HepG2 (cell line): ENCODE results near the gene PHYHIPL. TPM values are rescaled to one million over a fixed set of nuclear protein-coding genes. Genes with fewer than 3 reads are reported as not detected.

Source experiments
- ATAC-seq: fragments of 200-7000 bp; cut with Tn5 transposase; 3 replicates; pipeline ENCODE4 v1.9.1; 2020; ENCODE audit warnings: mild to moderate bottlenecking, moderate library complexity
- BruUV-seq: library from RNA; stranded (reverse); fragments of 400-500 nt; replicated peaks from 2 replicates; lab custom pipeline; 2021; lab: Mats Ljungman, UMichigan
- CTCF ChIA-PET: fragments of 300-600 bp; formaldehyde crosslinking; extraction: SDS; loops from one replicate; lab custom pipeline; 2021; ENCODE audit warnings: low total read pairs, inconsistent platforms, low intra/inter-chr PET ratio; lab: Yijun Ruan, JAX
- POLR2A ChIA-PET: fragments of 350-600 bp; sonication (Branson Sonifier 250); formaldehyde crosslinking; loops from one replicate; lab custom pipeline; 2020; ENCODE audit warnings: antibody characterized with exemption, inconsistent platforms; lab: Yijun Ruan, JAX
- DNase-seq: peaks from one replicate; pipeline ENCODE4 v3.0.0-alpha.2; 2015; ENCODE audit warnings: low spot score
- FAIRE-seq: peaks from 3 replicates; lab custom pipeline; 2011; peaks lifted over from hg19 to GRCh38; lab: Jason Lieb, UNC
- H2AFZ ChIP-seq: one replicate; pipeline ENCODE4 v1.6.1; 2011; ENCODE audit warnings: low read length, inconsistent platforms
- H3K27ac ChIP-seq: fragments of 300-600 bp; 3 replicates; pipeline ENCODE4 v1.8.0; 2011; ENCODE audit warnings: mixed run types, mild to moderate bottlenecking, mixed read lengths, low read length, inconsistent platforms; ENCODE audit not compliant: insufficient read depth; ENCODE audit errors: extremely low read length
- H3K27me3 ChIP-seq, 2 experiments: fragments of 200-600 bp in 1 of 2; 2 replicates in 1 of 2; 3 replicates in 1 of 2; pipeline versions ENCODE4 v1.6.0 to v1.8.0; 2011; ENCODE audit warnings: low read length in 2 of 2, mild to moderate bottlenecking in 2 of 2, moderate library complexity in 2 of 2, inconsistent platforms in 1 of 2; ENCODE audit not compliant: insufficient read depth in 2 of 2, control insufficient read depth in 1 of 2
- H3K36me3 ChIP-seq, 2 experiments: fragments of 200-600 bp in 1 of 2; replicated peaks in 1 of 2; 2 replicates in 1 of 2; 3 replicates in 1 of 2; pipeline versions ENCODE4 v1.5.1 to v1.8.0; 2011; ENCODE audit warnings: low read length in 2 of 2, inconsistent platforms in 1 of 2; ENCODE audit not compliant: insufficient read depth in 2 of 2, control insufficient read depth in 1 of 2
- H3K4me1 ChIP-seq: 2 replicates; pipeline ENCODE4 v1.5.1; 2012; ENCODE audit warnings: low read length, inconsistent platforms; ENCODE audit not compliant: insufficient read depth
- H3K4me2 ChIP-seq: 2 replicates; pipeline ENCODE4 v1.6.0; 2011; ENCODE audit warnings: low read depth, low read length, inconsistent platforms
- H3K4me3 ChIP-seq, 3 experiments: fragments of 200-600 bp in 1 of 3; sonication (generic), shearing (Covaris generic) in 1 of 3; replicated peaks in 1 of 3; 2 replicates each; pipeline ENCODE4 v1.5.1; 2011 to 2016; ENCODE audit warnings: low read length in 3 of 3, inconsistent platforms in 2 of 3, low read depth in 2 of 3, mild to moderate bottlenecking in 2 of 3, control low read depth in 1 of 3, mixed read lengths in 1 of 3; ENCODE audit not compliant: insufficient read depth in 1 of 3
- H3K79me2 ChIP-seq: one replicate; pipeline ENCODE4 v1.6.1; 2011; ENCODE audit warnings: low read length, inconsistent platforms; ENCODE audit not compliant: insufficient read depth
- H3K9ac ChIP-seq: 2 replicates; pipeline ENCODE4 v1.6.0; 2011; ENCODE audit warnings: mild to moderate bottlenecking, low read depth, low read length, inconsistent platforms; ENCODE audit not compliant: insufficient read depth
- H3K9me3 ChIP-seq: 2 replicates; pipeline ENCODE4 v1.5.1; 2012; ENCODE audit warnings: mild to moderate bottlenecking, low read length
- H4K20me1 ChIP-seq: 2 replicates; pipeline ENCODE4 v1.6.0; 2011; ENCODE audit warnings: inconsistent platforms, mild to moderate bottlenecking, low read length, moderate library complexity; ENCODE audit not compliant: insufficient read depth
- AGO2 ChIP-seq: fragments of 200-400 bp; formaldehyde crosslinking; optimal IDR thresholded peaks from 2 replicates; pipeline ENCODE3; 2017; ENCODE audit warnings: mild to moderate bottlenecking, low read depth, low read length, moderate library complexity
- PCBP1 ChIP-seq: fragments of 200-400 bp; formaldehyde crosslinking; IDR thresholded peaks from 2 replicates; pipeline ENCODE4 v1.6.1; 2017; ENCODE audit warnings: mild to moderate bottlenecking, low read depth, low read length, borderline replicate concordance
- RBM22 ChIP-seq: fragments of 200-400 bp; formaldehyde crosslinking; optimal IDR thresholded peaks from 2 replicates; pipeline ENCODE3; 2017; ENCODE audit warnings: mild to moderate bottlenecking, low read length, moderate library complexity
- STAG1 ChIP-seq: sonication (generic); formaldehyde crosslinking; IDR thresholded peaks from 2 replicates; pipeline ENCODE4 v1.4.0; 2020; ENCODE audit warnings: missing genetic modification reagents
- ZMYM4 ChIP-seq: sonication (generic); formaldehyde crosslinking; IDR thresholded peaks from 2 replicates; pipeline ENCODE4 v1.8.1; 2023; ENCODE audit warnings: mild to moderate bottlenecking, missing genetic modification reagents
- ZNF292 ChIP-seq: sonication (generic); formaldehyde crosslinking; IDR thresholded peaks from 2 replicates; pipeline ENCODE4 v1.8.1; 2022; ENCODE audit warnings: mild to moderate bottlenecking, low read depth, missing genetic modification reagents, borderline replicate concordance
- WGBS: methylation state at CpG from one replicate; pipeline ENCODE4 v1.1.6; 2017; ENCODE audit warnings: low lambda C conversion rate; 5-methylcytosine and 5-hydroxymethylcytosine counted together
- in situ Hi-C: cut with HindIII; loops from 2 replicates; pipeline ENCODE4 v1.10.0; 2017; ENCODE audit warnings: low pct_unique_long_range_greater_than_20kb; ENCODE audit not compliant: extremely low pct_ligation_motif_present
- intact Hi-C: fragments of 100-400 bp; cut with micrococcal nuclease; formaldehyde crosslinking; loops from one replicate; pipeline ENCODE4 v1.10.0; 2022; ENCODE audit not compliant: unreplicated experiment
- polyA plus RNA-seq, 8 experiments: library from polyadenylated mRNA; depleted of rRNA in 3 of 8; stranded (reverse) in 7 of 8; unstranded in 1 of 8; fragments of >200 nt; fragmentation: Illumina TruSeq in 4 of 8; extraction: Trizol in 4 of 8; gene quantifications; 2 replicates each; pipeline versions ENCODE4 v1.2.1 to v1.2.3, GENCODE V29; 2011 to 2016; ENCODE audit warnings: low read depth in 4 of 8, missing spikeins in 1 of 8, mixed read lengths in 1 of 8; ENCODE audit not compliant: insufficient read depth in 1 of 8
- total RNA-seq, 5 experiments: library from RNA; depleted of rRNA; stranded (reverse); fragments of >200 nt; fragmentation: Illumina TruSeq; extraction: Trizol; gene quantifications; 2 replicates each; pipeline ENCODE4 v1.2.3, GENCODE V29; 2016; ENCODE audit warnings: low read depth in 1 of 5
- TF ChIP-seq, protein P1 (sequence below): sonication (generic); formaldehyde crosslinking; IDR thresholded peaks from 2 replicates; pipeline ENCODE4 v1.4.0; 2020; ENCODE audit warnings: missing genetic modification reagents
- TF ChIP-seq, protein P2 (sequence below): sonication (generic); formaldehyde crosslinking; IDR thresholded peaks from 2 replicates; pipeline ENCODE4 v1.5.0; 2020; ENCODE audit warnings: mild to moderate bottlenecking, missing genetic modification reagents, moderate library complexity

The PHYHIPL gene
- total and polyA plus RNA-seq, 2 of the 13 experiments (the other 11 are each of a cell fraction or from before 2014, with no cell fraction given), result 40.6 to 78.5 TPM

GRCh38 chr10:59225211-59225610, 48.8 kb downstream of the PHYHIPL start:
- Histone ChIP-seq H3K27me3 (no peaks in the 10 kb centered on the region), H3K79me2 (peaks cover 100% of the 10 kb centered on the region), H4K20me1 (peaks cover 88% of the 10 kb centered on the region), H3K4me2 (no peak overlapping the region), H3K4me3 (no peak overlapping the region), H3K4me1 (peaks cover 50% of the 10 kb centered on the region), H3K27ac (no peak overlapping the region), H3K9me3 (no peaks in the 10 kb centered on the region), H2AFZ (no peak overlapping the region), H3K36me3 (peaks cover 0 to 2% of the 10 kb centered on the region in 2 experiments; a peak in 3 of 5 replicates), H3K9ac (no peak overlapping the region)
- ChIA-PET CTCF (no interaction called here), POLR2A (no interaction called here)
- ATAC-seq (no peak), DNase-seq (no peak), FAIRE-seq (no peak)
- intact Hi-C loops, result loop anchor here (10.0 kb wide), 1 partner anchor 330 kb away; no protein-coding TSS in a partner anchor
- in situ Hi-C loops, result no loop called here
- no TSS peak for BruUV-seq
- TF ChIP-seq PCBP1, result no peak
- peak; percentile 94 for TF ChIP-seq RBM22

GRCh38 chr10:59227136-59227673, 50.8 kb downstream of the PHYHIPL start:
- POLR2A ChIA-PET, result interaction anchor here (1.3 kb wide), 1 partner anchor 260 kb away, joined by 3 read pairs; no protein-coding TSS in a partner anchor
- no TSS peak for BruUV-seq
- intact Hi-C loops (loop anchor here (10.0 kb wide), 1 partner anchor 332 kb away; no protein-coding TSS in a partner anchor), in situ Hi-C loops (no loop called here)
- CTCF ChIA-PET, result no interaction called here
- 89% methylated on average over 3 of the region's 3 CpGs for WGBS
- H3K27ac ChIP-seq, result no peak overlapping the region
- peaks cover 68% of the 10 kb centered on the region for H4K20me1 ChIP-seq
- no peaks in the 10 kb centered on the region for H3K9me3 ChIP-seq
- no peak overlapping the region for H2AFZ ChIP-seq
- peaks cover 0 to 2% of the 10 kb centered on the region in 2 experiments; a peak in 4 of 5 replicates for H3K36me3 ChIP-seq
- H3K27me3 ChIP-seq, result no peaks in the 10 kb centered on the region
- H3K4me3 ChIP-seq, result no peak overlapping the region
- DNase-seq (no peak), ATAC-seq (peak; percentile 54), FAIRE-seq (no peak)
- H3K4me2 ChIP-seq, result no peak overlapping the region
- peaks cover 33% of the 10 kb centered on the region for H3K4me1 ChIP-seq
- H3K9ac ChIP-seq, result no peak overlapping the region
- peaks cover 100% of the 10 kb centered on the region for H3K79me2 ChIP-seq
- no peak for TF ChIP-seq ZNF292 (CRISPR knock-in tag)
- peak; percentile 92 for TF ChIP-seq RBM22
- peak; percentile 33 for TF ChIP-seq AGO2
- TF ChIP-seq ZMYM4 (CRISPR knock-in tag), result 0 out of 2 replicates have a peak, but pooled peaks have one; percentile 17
- TF ChIP-seq, protein P1, sequence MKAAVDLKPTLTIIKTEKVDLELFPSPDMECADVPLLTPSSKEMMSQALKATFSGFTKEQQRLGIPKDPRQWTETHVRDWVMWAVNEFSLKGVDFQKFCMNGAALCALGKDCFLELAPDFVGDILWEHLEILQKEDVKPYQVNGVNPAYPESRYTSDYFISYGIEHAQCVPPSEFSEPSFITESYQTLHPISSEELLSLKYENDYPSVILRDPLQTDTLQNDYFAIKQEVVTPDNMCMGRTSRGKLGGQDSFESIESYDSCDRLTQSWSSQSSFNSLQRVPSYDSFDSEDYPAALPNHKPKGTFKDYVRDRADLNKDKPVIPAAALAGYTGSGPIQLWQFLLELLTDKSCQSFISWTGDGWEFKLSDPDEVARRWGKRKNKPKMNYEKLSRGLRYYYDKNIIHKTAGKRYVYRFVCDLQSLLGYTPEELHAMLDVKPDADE, result no peak
- peak; percentile 39 for TF ChIP-seq STAG1
- TF ChIP-seq, protein P2, sequence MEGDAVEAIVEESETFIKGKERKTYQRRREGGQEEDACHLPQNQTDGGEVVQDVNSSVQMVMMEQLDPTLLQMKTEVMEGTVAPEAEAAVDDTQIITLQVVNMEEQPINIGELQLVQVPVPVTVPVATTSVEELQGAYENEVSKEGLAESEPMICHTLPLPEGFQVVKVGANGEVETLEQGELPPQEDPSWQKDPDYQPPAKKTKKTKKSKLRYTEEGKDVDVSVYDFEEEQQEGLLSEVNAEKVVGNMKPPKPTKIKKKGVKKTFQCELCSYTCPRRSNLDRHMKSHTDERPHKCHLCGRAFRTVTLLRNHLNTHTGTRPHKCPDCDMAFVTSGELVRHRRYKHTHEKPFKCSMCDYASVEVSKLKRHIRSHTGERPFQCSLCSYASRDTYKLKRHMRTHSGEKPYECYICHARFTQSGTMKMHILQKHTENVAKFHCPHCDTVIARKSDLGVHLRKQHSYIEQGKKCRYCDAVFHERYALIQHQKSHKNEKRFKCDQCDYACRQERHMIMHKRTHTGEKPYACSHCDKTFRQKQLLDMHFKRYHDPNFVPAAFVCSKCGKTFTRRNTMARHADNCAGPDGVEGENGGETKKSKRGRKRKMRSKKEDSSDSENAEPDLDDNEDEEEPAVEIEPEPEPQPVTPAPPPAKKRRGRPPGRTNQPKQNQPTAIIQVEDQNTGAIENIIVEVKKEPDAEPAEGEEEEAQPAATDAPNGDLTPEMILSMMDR (CRISPR knock-in tag), result 0 out of 2 replicates have a peak, but pooled peaks have one; percentile 20
